HG02759 (cell line): Measurements from ENCODE around the gene SCN2B.

Source experiments
- ATAC-seq: cut with Tn5 transposase; IDR thresholded peaks from one replicate; pipeline ENCODE4 v1.9.1; 2021; ENCODE audit warnings: mild to moderate bottlenecking, moderate library complexity; ENCODE audit not compliant: unreplicated experiment

SCN2B gene

DNA sequence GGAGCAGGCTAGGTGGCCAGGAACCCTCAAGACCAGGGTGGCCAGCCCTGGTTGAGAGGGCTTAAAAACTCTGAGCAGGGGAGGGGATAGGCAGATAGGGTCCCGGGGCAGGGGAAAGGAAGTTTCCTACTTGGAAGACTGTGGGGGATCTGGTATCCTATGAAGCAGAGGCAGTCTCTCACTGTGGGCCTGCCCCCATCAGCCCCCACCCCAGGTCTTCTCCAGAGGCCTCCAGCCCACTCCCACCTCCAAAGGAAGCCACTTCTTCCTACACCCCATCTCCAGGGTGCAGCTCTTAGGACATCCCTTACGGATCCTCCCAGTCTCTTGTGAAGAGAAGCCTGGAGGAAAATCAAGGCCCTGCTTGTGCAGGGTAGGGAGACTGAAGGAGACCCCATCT is 40.1 kb downstream of the SCN2B start:
- no peak for ATAC-seq

DNA sequence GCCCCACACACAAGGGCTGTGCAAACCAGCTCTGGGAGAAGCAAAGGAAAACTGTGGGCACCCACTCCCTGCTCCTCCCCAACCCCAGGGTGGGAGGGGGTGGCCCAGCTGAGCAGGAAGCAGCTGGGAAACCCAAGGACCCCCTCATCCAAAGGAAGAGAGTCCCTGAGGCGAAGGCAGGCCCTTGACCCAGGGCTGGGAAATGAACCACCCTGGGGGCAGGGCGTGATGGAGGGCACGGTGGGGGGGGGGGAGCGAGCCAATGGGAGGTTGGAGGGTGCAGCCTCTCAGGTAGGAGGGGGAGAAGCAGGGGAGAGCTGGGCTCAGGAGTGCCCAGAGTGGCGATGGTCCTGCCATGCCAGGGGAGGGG is 40.7 kb downstream of the SCN2B start:
- ATAC-seq = no peak

DNA sequence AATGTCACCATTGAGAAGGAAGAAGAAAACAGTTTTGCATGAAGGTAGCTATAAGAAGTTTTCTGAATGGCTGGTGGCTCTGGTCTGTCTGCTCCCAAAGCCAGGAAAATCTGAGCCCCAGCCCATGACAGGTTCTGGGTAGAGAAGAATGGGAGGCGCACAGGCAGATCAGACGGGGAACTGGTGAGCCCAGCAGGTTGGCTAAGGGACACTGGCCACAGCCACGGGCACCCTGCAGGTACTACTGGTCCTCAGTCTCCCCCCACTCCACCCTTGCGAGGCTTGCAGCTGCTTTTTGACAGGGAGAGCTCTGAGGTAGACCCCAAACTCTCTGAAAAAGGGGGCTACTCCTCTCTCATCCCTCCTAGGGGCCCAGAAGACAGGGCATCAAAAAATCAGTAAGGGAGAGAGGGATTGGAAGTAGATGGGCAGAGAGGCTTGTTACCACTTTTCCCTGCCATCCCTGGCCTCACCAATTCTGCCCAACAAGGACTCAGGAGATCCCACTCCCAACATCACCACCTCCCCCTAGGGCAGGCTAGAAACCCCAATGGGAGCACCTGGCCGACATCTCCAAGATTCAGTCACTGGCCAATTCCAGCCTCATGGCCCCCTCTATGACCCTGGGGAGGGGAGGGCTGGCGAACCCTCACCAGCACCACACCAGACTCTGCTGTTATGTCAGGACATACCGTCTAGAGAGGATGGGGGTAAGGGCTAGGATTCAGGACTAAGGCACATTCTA is 41.2 kb downstream of the SCN2B start:
- no peak for ATAC-seq

DNA sequence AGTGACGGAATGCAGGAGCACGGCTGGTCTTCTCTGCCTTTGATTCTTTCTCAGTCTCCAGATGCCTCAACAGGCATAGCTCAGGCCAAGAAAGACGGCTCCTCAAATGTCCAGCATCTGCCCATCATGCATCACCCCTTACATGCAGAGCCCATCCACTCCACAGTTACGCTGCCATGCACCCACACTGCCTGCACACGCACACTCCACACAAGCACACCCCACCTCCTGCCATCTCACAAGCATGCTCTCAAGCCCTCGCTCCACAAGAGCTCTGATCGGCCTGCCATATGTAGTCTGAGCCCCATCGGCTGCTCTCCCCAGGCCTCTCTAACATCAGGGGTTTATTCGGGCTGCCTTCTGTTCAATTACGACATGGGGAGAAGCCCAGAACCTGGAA is 42.6 kb downstream of the SCN2B start:
- no peak for ATAC-seq

DNA sequence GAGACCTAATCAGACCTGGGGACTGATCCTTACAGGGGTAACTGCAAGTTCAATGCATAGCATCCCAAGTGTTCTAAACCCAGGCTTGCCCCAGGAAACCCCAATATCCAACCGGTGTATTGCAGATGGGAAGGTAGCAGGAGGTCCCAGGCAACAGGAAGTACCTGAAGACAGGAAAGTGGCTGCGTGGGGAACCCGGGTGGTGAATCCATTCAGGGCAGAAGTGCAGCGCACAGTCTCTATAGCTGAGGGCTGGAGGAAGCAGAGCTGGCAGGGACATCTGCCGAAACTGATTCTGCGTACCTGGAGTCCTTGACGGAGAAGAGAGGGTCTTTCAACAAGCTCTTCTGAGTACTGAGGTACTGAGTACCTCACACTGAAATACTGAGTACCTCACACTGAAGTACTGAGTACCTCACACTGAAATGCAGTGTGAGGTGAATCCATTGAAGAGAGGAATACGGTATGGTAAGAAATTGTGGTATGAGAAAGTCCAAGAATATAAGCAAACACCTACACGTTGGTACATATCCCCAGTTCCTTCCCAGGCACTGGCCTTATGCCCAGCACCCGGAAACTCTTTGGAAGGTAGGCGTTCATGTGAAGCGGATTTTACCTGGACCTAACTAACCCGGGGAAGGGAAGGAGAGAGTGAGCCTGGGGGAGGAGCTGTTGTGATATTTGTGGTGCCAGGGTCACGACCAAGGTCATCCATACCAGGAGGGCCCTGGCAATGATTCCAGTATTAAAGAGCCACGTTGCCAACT is 43.9 kb downstream of the SCN2B start:
- ATAC-seq = no peak

DNA sequence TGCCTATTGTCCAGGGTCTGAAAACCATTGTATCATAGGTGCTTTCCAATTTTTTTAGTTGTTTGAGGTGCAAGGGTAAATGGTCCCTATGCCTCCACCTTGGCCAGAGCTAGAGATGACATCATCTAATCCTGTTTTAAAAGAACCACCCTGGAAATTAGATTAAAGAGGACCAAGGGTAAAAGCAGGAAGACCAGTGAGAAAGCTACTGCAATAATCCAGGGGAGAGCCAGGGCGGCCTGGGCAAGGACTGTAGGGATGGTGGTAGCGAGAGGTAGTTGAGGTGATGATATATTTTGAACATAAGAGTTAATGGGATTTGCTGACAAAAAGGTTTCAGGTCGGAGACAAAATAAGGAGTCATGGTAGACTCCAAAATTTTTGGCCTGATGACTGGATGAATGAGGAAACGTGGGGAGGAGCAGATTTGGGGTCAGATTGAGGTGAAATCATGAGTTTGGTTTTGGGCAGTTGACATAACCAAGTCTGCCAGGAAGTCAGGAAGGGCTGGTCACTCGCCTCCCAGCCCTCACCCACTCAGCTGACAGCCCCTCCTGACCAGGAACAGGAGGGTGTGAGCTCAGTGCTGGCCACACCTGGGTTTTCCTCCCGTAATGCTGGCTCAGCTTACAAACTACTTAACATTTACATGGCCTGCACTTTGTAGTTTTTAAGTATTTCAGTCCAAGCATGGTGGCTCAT is 46.8 kb downstream of the SCN2B start:
- ATAC-seq = no peak

DNA sequence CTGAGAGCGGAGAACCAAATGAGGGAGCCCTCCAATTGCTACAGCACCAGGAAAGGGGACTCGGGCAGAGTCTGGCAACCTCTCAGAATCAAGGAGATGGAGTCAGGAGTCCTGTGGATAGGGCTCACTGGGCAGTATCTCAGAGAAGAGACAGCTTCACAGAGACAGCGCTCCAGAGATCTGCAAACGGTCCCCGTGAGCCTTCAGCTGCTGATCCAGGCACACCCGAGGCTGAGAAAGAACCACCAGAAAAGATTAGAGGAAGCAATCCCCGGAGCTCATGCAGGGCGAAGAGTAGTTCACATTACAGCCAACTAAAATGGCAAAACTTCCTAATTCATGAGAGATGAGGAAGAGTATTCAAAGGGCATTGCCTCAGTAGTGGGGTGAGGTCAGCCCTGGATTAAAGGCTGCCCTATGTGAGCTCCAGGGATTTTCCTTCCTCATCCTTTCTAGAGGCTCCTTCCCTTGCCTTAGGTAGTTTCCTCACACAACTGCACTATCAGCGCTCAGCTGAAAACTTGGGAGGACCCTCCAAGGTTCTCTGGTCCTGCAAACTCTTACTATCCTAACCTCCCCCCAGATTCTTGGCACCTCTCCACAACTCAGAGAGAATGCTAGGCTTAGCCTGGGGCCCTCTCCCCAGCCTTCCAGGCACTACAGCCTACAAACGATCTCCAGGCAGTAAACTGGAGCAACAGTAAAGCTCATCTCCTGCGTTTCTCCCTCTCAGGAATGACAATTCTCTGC is 47.5 kb downstream of the SCN2B start:
- ATAC-seq = no peak

DNA sequence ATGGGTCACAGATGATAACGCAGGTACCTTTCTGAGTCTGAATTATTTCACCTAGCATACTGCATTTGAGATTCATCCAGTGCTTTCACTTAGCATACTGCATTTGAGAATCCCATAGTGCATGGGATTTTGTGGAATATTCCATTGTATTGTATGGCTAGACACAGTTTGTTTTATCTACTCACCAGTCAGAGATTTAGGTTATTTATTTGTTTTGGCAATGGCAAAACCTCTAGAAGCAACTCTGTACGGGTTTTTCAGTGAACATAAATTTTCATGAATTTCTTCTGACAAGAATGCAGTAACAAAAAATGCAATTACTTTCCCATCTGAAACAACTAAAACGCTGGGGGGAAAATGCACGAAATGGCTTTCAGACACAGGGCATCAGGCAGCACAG is 48.1 kb downstream of the SCN2B start:
- no peak for ATAC-seq

DNA sequence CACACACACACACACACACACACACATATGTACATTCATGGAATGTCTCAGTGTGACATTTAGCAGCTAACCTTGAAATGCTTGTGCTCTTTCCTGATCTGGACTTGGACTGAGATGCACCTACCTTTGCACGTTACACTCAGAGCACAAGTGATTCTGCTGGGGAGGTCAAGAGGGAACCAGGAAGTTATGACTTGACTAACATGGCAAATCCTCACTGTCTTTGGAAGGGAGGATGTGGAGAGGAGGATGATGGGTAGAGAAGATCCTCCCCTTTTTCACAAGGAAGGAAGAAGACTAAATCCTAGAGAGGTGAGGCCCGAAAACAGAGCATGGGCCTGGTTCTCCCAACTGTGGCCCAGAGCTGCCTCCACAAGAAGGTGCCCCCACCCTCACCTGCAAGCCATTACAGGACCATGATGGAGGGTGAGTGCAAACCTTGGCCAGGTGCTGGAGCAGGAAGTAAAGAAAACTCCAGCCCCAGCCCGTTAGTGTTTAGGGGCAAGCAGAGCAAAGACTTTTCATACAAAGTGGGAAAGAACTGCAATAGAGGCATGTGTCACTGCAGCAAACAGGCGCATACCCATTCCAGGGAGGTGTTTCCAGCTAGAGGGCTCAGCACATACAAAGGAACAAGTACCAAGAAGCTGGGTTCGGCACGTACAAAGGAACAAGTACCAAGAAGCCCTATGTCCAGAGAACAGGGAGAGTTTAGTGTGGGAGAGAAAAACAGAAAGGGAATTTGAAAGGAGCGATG is 50.2 kb downstream of the SCN2B start:
- no peak for ATAC-seq

DNA sequence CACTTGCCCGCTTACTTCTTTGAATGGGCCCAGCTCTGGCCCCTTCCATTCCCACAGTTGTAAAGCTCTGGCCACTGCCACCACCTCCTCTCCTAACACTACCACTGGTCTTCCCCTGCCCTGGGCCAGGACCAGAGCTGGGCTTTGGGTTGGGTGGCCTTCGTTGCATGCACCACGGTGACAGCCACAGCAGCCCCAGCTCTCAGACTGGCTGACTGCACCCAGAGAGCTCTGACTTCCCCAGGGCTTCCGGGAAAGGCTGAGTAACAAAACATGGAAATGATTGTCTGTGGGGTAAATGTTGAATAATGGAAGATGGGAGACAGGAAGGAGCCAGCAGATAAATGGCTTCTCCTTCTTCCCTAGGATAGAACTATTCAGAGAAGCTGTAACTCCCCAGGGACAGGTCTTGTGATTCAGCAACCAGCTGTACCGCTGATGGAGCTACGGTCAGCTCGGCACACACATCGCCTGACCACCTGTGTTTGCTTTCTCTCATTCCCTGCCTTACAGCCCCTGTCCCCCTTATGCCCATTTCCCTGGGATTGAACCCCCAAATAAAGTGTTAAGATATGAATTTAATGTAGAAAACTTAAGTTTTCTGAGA is 51.4 kb downstream of the SCN2B start:
- ATAC-seq = no peak

DNA sequence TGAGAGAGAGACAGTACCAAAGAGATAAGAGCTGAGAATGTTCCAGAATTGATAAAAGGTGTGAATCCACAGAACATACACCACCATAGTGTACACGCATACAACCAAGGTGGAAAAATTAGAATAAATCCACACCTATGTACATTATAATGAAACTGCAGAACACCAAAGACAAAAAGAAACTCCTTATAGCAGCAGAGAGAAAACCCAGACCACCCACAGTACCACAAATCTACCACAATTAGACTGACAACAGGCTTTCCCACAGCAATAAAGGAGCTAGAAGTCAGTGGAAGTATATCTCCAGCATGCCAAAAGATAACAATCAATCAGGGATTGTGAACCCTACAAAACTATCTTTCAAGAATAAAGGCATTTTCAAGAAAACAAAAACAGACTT is 55.6 kb downstream of the SCN2B start:
- ATAC-seq = no peak

DNA sequence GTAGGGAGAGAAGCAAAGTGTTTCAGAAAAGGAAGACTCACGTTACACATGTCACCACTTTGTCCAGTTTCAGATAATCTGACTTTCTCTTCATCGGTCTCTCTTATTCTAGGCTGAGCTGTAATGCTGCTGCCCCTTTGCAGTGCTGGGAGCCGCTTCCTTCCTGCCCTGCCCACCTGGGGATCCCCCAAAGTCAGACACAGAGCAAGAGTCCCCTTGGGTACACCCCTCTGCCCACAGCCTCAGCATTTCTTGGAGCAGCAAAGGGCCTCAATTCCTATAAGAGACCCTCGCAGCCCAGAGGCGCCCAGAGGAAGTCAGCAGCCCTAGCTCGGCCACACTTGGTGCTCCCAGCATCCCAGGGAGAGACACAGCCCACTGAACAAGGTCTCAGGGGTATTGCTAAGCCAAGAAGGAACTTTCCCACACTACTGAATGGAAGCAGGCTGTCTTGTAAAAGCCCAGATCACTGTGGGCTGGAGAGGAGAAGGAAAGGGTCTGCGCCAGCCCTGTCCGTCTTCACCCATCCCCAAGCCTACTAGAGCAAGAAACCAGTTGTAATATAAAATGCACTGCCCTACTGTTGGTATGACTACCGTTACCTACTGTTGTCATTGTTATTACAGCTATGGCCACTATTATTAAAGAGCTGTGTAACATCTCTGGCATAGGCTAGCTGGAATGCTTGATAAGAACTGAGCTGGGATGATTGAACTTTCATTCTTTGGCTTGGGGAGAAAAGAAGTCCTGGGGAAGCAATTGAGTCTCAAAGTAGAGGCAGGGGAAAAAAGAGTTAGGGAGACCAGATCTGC is 58.4 kb downstream of the SCN2B start:
- ATAC-seq = peak; percentile 79

DNA sequence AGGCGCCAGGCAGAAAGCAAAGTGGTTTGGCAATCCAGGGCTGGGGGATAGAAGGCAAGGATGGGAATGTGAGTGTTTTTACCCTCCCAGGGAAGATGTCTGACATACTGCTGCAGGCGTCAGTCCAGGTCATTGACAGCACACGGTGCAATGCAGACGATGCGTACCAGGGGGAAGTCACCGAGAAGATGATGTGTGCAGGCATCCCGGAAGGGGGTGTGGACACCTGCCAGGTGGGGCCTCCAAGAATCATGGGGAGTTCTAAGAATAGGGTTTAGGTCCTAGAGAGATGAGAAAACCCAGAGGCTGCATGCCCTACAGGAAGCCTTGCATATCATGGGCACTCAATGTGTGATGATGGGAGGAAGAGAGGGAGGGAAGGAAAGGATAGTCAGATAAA is 61.4 kb downstream of the SCN2B start:
- no peak for ATAC-seq

DNA sequence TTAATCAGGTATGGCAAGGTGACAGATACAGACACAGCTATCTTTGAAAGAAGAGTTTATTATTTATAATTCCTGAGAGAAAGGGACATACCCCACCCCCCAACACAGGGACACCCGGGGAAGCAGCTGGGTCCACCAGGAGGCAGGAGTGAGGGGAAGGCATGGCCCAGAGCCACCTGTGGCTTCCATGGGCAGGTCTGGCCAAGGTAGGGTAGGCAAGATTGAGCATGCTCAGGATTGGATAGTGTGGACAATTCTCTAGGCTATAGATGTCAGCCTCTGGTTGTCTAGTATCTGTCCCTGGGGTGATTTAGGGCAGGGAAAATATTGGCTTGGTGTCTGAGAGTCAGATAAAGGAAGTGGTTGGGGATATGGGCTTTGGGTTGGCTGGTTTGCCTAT is 62.2 kb downstream of the SCN2B start:
- ATAC-seq = no peak

DNA sequence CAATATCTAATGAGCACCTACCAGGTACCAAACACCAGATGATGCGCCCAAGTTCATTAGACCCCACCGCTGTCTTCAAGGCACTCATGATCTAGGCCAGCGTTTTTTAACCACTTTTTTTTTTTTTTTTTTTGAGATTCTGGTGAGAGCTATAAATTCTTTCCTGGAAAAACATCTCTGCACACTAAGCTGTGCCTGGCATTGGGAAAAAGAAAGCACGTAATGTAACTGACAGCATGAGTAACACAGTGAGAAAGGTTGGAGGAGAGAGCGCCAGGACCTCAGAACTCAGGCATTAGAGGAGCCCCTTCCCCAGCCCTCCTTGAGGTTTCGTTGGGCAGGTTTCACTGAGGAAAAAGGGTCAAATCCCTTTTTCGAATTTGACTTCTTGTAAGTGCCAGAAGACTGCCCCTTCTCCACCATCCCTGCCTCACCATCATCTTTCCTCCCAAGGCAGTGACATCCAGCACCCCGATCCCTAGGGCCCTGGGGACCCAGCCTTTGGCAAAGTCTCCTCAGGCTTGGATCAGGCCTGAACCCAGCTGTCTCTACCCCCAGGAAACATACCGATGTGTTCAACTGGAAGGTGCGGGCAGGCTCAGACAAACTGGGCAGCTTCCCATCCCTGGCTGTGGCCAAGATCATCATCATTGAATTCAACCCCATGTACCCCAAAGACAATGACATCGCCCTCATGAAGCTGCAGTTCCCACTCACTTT is 63.6 kb downstream of the SCN2B start:
- ATAC-seq = no peak
